H9 (cell line): ENCODE measurements around the gene FBLN2. TPM values are rescaled to one million over a fixed set of nuclear protein-coding genes. Genes with fewer than 3 reads are reported as not detected.
A peak's percentile ranks its signal among the peaks of the same experiment; 100 is the strongest.

Source experiments
- DNase-seq: peaks from one replicate; pipeline ENCODE4 v3.0.0-alpha.2; 2017
- H2AFZ ChIP-seq: one replicate; pipeline ENCODE4 v1.6.1; 2013; ENCODE audit warnings: mild to moderate bottlenecking, low read length, control low read depth, moderate library complexity
- H2AK5ac ChIP-seq: 2 replicates; pipeline ENCODE4 v1.6.1; 2013; ENCODE audit warnings: low read length, control low read depth, mixed read lengths; ENCODE audit not compliant: insufficient read length
- H2BK120ac ChIP-seq: one replicate; pipeline ENCODE4 v1.6.1; 2013; ENCODE audit warnings: low read depth, mild to moderate bottlenecking, low read length, control low read depth, inconsistent platforms; ENCODE audit not compliant: poor library complexity, severe bottlenecking
- H2BK12ac ChIP-seq: 2 replicates; pipeline ENCODE4 v1.6.1; 2013; ENCODE audit warnings: low read length, control low read depth, mixed read lengths, low read depth; ENCODE audit not compliant: insufficient read length
- H2BK15ac ChIP-seq: 2 replicates; pipeline ENCODE4 v1.6.1; 2013; ENCODE audit warnings: low read depth, low read length, control low read depth
- H2BK20ac ChIP-seq: one replicate; pipeline ENCODE4 v1.6.1; 2013; ENCODE audit warnings: low read depth, mild to moderate bottlenecking, low read length, control low read depth, inconsistent platforms; ENCODE audit not compliant: poor library complexity, severe bottlenecking
- H2BK5ac ChIP-seq: 2 replicates; pipeline ENCODE4 v1.6.1; 2013; ENCODE audit warnings: low read length, control low read depth, mixed read lengths; ENCODE audit not compliant: insufficient read length
- H3K14ac ChIP-seq: 2 replicates; pipeline ENCODE4 v1.6.1; 2013; ENCODE audit warnings: low read length, control low read depth; ENCODE audit not compliant: insufficient read depth
- H3K18ac ChIP-seq: 2 replicates; pipeline ENCODE4 v1.6.1; 2013; ENCODE audit warnings: low read depth, mild to moderate bottlenecking, mixed read lengths, low read length, control low read depth; ENCODE audit not compliant: insufficient read length
- H3K23ac ChIP-seq: 2 replicates; pipeline ENCODE4 v1.6.1; 2013; ENCODE audit warnings: low read length, control low read depth, mixed read lengths, low read depth; ENCODE audit not compliant: insufficient read length
- H3K23me2 ChIP-seq: 2 replicates; pipeline ENCODE4 v1.6.1; 2013; ENCODE audit warnings: low read depth, mild to moderate bottlenecking, mixed read lengths, low read length, control low read depth; ENCODE audit not compliant: insufficient read length, poor library complexity, severe bottlenecking
- H3K27ac ChIP-seq: 2 replicates; pipeline ENCODE4 v1.5.1; 2013; ENCODE audit warnings: low read length, control low read depth, mixed read lengths, low read depth; ENCODE audit not compliant: insufficient read length
- H3K27me3 ChIP-seq: 2 replicates; pipeline ENCODE4 v1.6.1; 2013; ENCODE audit warnings: low read length, control low read depth, inconsistent platforms; ENCODE audit not compliant: insufficient read depth
- H3K4ac ChIP-seq: 2 replicates; pipeline ENCODE4 v1.6.1; 2013; ENCODE audit warnings: low read depth, mild to moderate bottlenecking, control low read depth, inconsistent platforms, low read length, moderate library complexity
- H3K4me1 ChIP-seq: 2 replicates; pipeline ENCODE4 v1.6.1; 2013; ENCODE audit warnings: low read length, control low read depth, inconsistent platforms; ENCODE audit not compliant: insufficient read depth
- H3K4me2 ChIP-seq: 2 replicates; pipeline ENCODE4 v1.6.1; 2013; ENCODE audit warnings: low read length, control low read depth, mixed read lengths; ENCODE audit not compliant: insufficient read length, insufficient read depth
- H3K56ac ChIP-seq: 2 replicates; pipeline ENCODE4 v1.6.1; 2013; ENCODE audit warnings: low read depth, mild to moderate bottlenecking, mixed read lengths, low read length, control low read depth; ENCODE audit not compliant: insufficient read length
- H3K79me1 ChIP-seq: 2 replicates; pipeline ENCODE4 v1.6.1; 2013; ENCODE audit warnings: low read depth, mild to moderate bottlenecking, moderate library complexity, low read length, control low read depth, inconsistent platforms; ENCODE audit not compliant: insufficient read depth, poor library complexity, severe bottlenecking
- H3K79me2 ChIP-seq: 2 replicates; pipeline ENCODE4 v1.6.1; 2013; ENCODE audit warnings: low read length, control low read depth, inconsistent platforms; ENCODE audit not compliant: insufficient read depth
- H3K9ac ChIP-seq: 2 replicates; pipeline ENCODE4 v1.6.1; 2013; ENCODE audit warnings: low read length, control low read depth, mixed read lengths; ENCODE audit not compliant: insufficient read length; ENCODE audit errors: extremely low read depth
- H3K9me3 ChIP-seq: one replicate; pipeline ENCODE4 v1.6.1; 2013; ENCODE audit warnings: low read depth, low read length, inconsistent platforms; ENCODE audit not compliant: control insufficient read depth
- H3T11ph ChIP-seq: one replicate; pipeline ENCODE4 v1.6.1; 2013; ENCODE audit warnings: mild to moderate bottlenecking, low read length, control low read depth, inconsistent platforms
- H4K20me1 ChIP-seq: one replicate; pipeline ENCODE4 v1.6.1; 2013; ENCODE audit not compliant: control insufficient read depth, insufficient read length, insufficient read depth
- H4K5ac ChIP-seq: 2 replicates; pipeline ENCODE4 v1.6.1; 2013; ENCODE audit warnings: low read depth, mild to moderate bottlenecking, mixed read lengths, low read length, control low read depth; ENCODE audit not compliant: insufficient read length
- H4K8ac ChIP-seq: replicated peaks from 2 replicates; pipeline ENCODE4 v1.6.1; 2013; ENCODE audit warnings: low read length, control low read depth, mixed read lengths, low read depth; ENCODE audit not compliant: insufficient read length
- H4K91ac ChIP-seq: 2 replicates; pipeline ENCODE4 v1.6.1; 2013; ENCODE audit warnings: low read depth, mild to moderate bottlenecking, moderate library complexity, mixed read lengths, low read length, control low read depth; ENCODE audit not compliant: insufficient read length
- H3K27ac Mint-ChIP-seq, 3 experiments: 2 replicates in 2 of 3; 3 replicates in 1 of 3; pipeline ENCODE4 v1.8.0; 2020 to 2021; ENCODE audit warnings: mixed read lengths in 3 of 3, mild to moderate bottlenecking in 1 of 3, moderate library complexity in 1 of 3
- H3K27me3 Mint-ChIP-seq: 2 replicates; pipeline ENCODE4 v1.8.0; 2021; ENCODE audit warnings: low read depth, mild to moderate bottlenecking, moderate library complexity, mixed read lengths
- H3K36me3 Mint-ChIP-seq, 3 experiments: 2 replicates in 2 of 3; 3 replicates in 1 of 3; pipeline ENCODE4 v1.8.0; 2020 to 2021; ENCODE audit warnings: low read depth in 3 of 3, mixed read lengths in 3 of 3; ENCODE audit not compliant: insufficient read depth in 1 of 3
- H3K4me1 Mint-ChIP-seq, 2 experiments: 2 replicates each; pipeline ENCODE4 v1.8.0; 2020; ENCODE audit warnings: mixed read lengths in 2 of 2
- H3K4me3 Mint-ChIP-seq, 2 experiments: 2 replicates in 1 of 2; 3 replicates in 1 of 2; pipeline ENCODE4 v1.8.0; 2020 to 2021; ENCODE audit warnings: mild to moderate bottlenecking in 2 of 2, mixed read lengths in 2 of 2, moderate library complexity in 1 of 2
- H3K9me3 Mint-ChIP-seq, 2 experiments: 2 replicates in 1 of 2; 3 replicates in 1 of 2; pipeline ENCODE4 v1.8.0; 2020; ENCODE audit warnings: mild to moderate bottlenecking in 2 of 2, mixed read lengths in 2 of 2, moderate library complexity in 1 of 2
- WGBS: extraction: QIAGEN DNeasy Blood & Tissue Kit; methylation state at CpG from one replicate; pipeline ENCODE4 v1.1.7; 2013; ENCODE audit warnings: missing lambda C conversion rate, low lambda C conversion rate, mixed read lengths; ENCODE audit not compliant: insufficient read length; ENCODE audit errors: extremely low coverage; 5-methylcytosine and 5-hydroxymethylcytosine counted together
- total RNA-seq: library from RNA; stranded (reverse); gene quantifications from 2 replicates; pipeline ENCODE4 v1.2.1, GENCODE V29; 2021
- TF ChIP-seq, protein P1 (sequence below): fragments of 200-600 bp; sonication (generic); conservative IDR thresholded peaks from 3 replicates; pipeline ENCODE4 v1.8.0; 2021; ENCODE audit warnings: antibody characterized with exemption, mild to moderate bottlenecking

FBLN2 gene
- total RNA-seq, 1 experiment from 2014 or later: 11.8 TPM

GRCh38 chr3:13525827-13526625 is 22.9 kb upstream of the FBLN2 start:
- H3K23ac ChIP-seq: no peak overlapping the region
- H3K4ac ChIP-seq: no peak overlapping the region
- no peak overlapping the region for H3K4me3 Mint-ChIP-seq
- H3K23me2 ChIP-seq: no peaks in the 10 kb centered on the region
- no peak overlapping the region for H2BK5ac ChIP-seq
- H3K4me1 ChIP-seq: no peaks in the 10 kb centered on the region; the same call in 1 of the 2 replicates
- H4K91ac ChIP-seq: no peak overlapping the region
- H3K56ac ChIP-seq: no peak overlapping the region
- H2BK12ac ChIP-seq: no peak overlapping the region
- H2AK5ac ChIP-seq: no peak overlapping the region
- H3K79me2 ChIP-seq: no peaks in the 10 kb centered on the region
- no peaks in the 10 kb centered on the region for H3K27me3 ChIP-seq
- TF ChIP-seq, protein P1, sequence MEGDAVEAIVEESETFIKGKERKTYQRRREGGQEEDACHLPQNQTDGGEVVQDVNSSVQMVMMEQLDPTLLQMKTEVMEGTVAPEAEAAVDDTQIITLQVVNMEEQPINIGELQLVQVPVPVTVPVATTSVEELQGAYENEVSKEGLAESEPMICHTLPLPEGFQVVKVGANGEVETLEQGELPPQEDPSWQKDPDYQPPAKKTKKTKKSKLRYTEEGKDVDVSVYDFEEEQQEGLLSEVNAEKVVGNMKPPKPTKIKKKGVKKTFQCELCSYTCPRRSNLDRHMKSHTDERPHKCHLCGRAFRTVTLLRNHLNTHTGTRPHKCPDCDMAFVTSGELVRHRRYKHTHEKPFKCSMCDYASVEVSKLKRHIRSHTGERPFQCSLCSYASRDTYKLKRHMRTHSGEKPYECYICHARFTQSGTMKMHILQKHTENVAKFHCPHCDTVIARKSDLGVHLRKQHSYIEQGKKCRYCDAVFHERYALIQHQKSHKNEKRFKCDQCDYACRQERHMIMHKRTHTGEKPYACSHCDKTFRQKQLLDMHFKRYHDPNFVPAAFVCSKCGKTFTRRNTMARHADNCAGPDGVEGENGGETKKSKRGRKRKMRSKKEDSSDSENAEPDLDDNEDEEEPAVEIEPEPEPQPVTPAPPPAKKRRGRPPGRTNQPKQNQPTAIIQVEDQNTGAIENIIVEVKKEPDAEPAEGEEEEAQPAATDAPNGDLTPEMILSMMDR: no peak
- H3K14ac ChIP-seq: peak overlapping the region; percentile 62; the same call in 1 of the 2 replicates
- no peak overlapping the region for H2BK120ac ChIP-seq
- H3K27ac Mint-ChIP-seq: peak overlapping the region in 2 of 3 experiments; percentile 44 to 92; a peak in 5 of 7 replicates
- no CpG with 5 or more reads among the region's 20 CpGs for WGBS
- H3K36me3 Mint-ChIP-seq: peaks cover 0 to 2% (median 0%) of the 10 kb centered on the region in 3 experiments; a peak in 4 of 7 replicates
- H3K4me1 Mint-ChIP-seq: peaks cover 24 to 28% of the 10 kb centered on the region in 2 experiments
- H3K9me3 ChIP-seq: no peaks in the 10 kb centered on the region
- DNase-seq: no peak
- no peak overlapping the region for H4K5ac ChIP-seq
- H3K27me3 Mint-ChIP-seq: peaks cover 4% of the 10 kb centered on the region
- H4K8ac ChIP-seq: no peak overlapping the region
- no peak overlapping the region for H3T11ph ChIP-seq
- no peak overlapping the region for H3K4me2 ChIP-seq
- no peak overlapping the region for H3K9ac ChIP-seq
- H2BK15ac ChIP-seq: no peak overlapping the region
- no peak overlapping the region for H3K27ac ChIP-seq
- H4K20me1 ChIP-seq: no peaks in the 10 kb centered on the region
- H2AFZ ChIP-seq: no peak overlapping the region
- peaks cover 6 to 15% of the 10 kb centered on the region in 2 experiments for H3K9me3 Mint-ChIP-seq
- H2BK20ac ChIP-seq: no peak overlapping the region
- no peak overlapping the region for H3K18ac ChIP-seq
- no peaks in the 10 kb centered on the region for H3K79me1 ChIP-seq
